ENCODE measurements around the gene LINC00305.

LINC00305 gene

DNA sequence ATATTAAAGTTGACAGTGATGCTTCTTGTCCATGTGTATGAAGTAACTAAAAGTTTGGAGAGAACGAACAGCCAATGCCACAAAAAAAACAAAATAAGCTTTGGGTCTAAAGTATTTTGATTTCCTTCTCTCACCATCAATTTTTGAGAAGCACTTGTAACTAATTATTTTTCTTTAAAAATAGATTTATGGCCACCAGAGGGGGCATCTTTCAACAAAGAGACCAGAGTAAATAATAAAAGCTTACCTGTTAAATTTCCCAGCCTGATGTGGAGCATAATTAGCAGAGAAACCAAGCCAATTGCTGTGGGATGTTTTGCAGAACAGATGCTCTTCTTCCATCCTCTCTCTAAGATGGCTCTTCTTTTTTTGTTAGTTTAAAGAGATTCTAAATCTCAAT lies 29.0 kb downstream of the LINC00305 start:
- no peaks in the 10 kb centered on the region for H3K36me3 ChIP-seq
- no peak overlapping the region for H3K4me2 ChIP-seq
- no peaks in the 10 kb centered on the region for H4K20me1 ChIP-seq
- TF ChIP-seq Cebpa-rat (IDR thresholded peaks at IDR 0.05), result no peak
- no peaks in the 10 kb centered on the region for H3K27me3 ChIP-seq
- no peaks in the 10 kb centered on the region for H3K4me1 ChIP-seq
- no peak overlapping the region for H3K27ac ChIP-seq
- H3K4me3 ChIP-seq, result no peak overlapping the region
- no peak overlapping the region for H3K9ac ChIP-seq
- no peaks in the 10 kb centered on the region for H3K9me3 ChIP-seq

DNA sequence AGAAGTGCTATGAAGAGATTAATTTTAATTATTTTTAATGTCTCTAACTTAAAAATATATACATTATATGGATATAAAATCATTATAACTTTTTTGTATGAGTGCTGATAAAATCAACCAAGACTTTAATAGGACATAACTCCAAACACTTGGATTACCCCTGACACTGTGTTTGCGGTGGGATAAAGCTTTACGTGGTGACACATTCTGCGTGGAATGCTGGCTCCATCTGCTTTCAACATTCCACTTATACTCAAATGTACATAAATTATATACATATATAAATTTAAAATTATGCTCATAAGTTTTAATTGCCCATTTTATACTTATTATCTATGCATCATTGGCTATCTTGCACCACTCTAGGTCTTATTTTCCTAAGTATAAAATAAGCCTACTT lies 30.5 kb downstream of the LINC00305 start:
- Histone ChIP-seq H3K4me2 (no peak overlapping the region), H3K4me3 (no peak overlapping the region), H3K27me3 (no peaks in the 10 kb centered on the region), H3K4me1 (no peaks in the 10 kb centered on the region), H3K27ac (no peak overlapping the region), H4K20me1 (no peaks in the 10 kb centered on the region), H3K36me3 (no peaks in the 10 kb centered on the region), H3K9me3 (0 out of 2 replicates have a peak, but pooled peaks cover 4% of the 10 kb centered on the region), H3K9ac (no peak overlapping the region)
- no peak for TF ChIP-seq Cebpa-rat (IDR thresholded peaks at IDR 0.05)

DNA sequence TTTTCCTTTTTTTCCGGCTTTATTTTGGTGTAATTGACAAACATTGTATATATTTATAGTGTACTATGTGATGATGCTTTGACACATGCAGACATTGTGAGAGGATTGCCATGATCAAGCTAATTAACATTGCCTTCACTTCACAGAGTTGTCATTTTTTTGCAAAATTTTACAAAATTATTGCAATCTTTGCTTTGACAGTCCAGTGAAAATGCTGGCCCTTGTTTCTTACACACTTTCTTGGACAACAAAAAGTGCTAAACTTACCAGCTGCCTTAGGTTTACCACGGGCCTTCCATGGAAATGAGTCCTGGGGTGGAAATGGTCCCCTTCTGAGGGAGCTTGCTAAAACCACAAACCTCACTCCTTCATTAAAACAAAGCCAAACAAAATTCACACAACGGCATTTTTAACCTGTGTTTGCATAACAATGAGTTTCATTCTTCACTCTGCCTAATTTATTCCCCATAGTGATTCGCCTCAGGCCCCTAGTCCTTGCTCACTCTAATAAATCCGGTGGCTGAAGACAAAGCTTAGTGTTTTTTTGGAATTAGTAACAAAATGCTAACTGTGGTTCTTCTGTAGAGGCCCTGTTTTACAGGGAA lies 32.2 kb downstream of the LINC00305 start:
- Histone ChIP-seq H3K4me2 (no peak overlapping the region), H3K36me3 (no peaks in the 10 kb centered on the region), H3K27ac (no peak overlapping the region), H3K27me3 (no peaks in the 10 kb centered on the region), H4K20me1 (no peaks in the 10 kb centered on the region), H3K9me3 (0 out of 2 replicates have a peak, but pooled peaks cover 4% of the 10 kb centered on the region), H3K4me3 (no peak overlapping the region), H3K9ac (no peak overlapping the region), H3K4me1 (no peaks in the 10 kb centered on the region)
- TF ChIP-seq Cebpa-rat (IDR thresholded peaks at IDR 0.05), result no peak

DNA sequence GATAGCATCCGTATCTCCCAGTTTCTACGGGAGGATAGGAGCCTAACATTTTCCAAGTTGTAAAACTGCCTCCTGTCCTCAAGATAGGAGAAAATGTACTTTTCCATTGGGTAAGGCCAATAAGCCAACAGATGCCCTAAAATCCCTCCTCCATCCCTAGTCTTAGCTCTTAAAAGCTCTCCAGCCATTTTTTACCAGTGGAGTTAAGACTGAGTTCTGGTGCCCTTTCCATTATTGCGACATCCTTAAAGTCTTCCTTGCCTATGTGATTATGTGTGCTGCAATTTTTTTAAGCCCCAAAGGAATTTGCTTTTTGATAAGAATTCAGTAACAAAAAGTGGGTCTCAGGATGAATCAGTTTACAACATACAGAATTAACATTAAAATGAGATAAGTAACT lies 33.0 kb downstream of the LINC00305 start:
- H3K36me3 ChIP-seq, result no peaks in the 10 kb centered on the region
- TF ChIP-seq Cebpa-rat (IDR thresholded peaks at IDR 0.05), result peak; percentile 71; the same call in 1 of the 2 replicates
- H3K4me1 ChIP-seq, result no peaks in the 10 kb centered on the region
- H3K27me3 ChIP-seq, result no peaks in the 10 kb centered on the region
- no peak overlapping the region for H3K4me2 ChIP-seq
- H4K20me1 ChIP-seq, result no peaks in the 10 kb centered on the region
- 0 out of 2 replicates have a peak, but pooled peaks cover 4% of the 10 kb centered on the region for H3K9me3 ChIP-seq
- H3K27ac ChIP-seq, result no peak overlapping the region
- H3K9ac ChIP-seq, result no peak overlapping the region
- H3K4me3 ChIP-seq, result no peak overlapping the region

DNA sequence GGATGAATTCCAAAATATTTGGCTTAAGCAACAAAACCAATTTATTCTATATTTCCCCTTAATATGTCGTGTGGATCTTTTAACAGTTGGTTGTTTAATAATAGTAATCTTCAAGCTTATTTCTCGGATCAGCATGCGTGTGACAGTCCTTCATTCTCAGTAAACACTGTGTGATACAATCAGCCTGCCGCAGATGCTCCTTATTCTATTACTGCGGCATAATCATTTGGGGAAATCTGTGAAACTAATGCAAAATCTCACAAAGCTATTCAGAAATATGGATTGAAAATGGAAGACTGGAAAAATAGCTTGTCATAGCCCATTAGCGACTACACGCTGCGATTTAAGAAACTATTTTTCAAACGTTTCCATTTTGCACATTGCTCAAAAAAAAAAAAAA lies 36.9 kb downstream of the LINC00305 start:
- Histone ChIP-seq H3K9me3 (0 out of 2 replicates have a peak, but pooled peaks cover 4% of the 10 kb centered on the region), H3K9ac (no peak overlapping the region), H3K4me3 (no peak overlapping the region), H3K27me3 (no peaks in the 10 kb centered on the region), H3K36me3 (no peaks in the 10 kb centered on the region), H4K20me1 (no peaks in the 10 kb centered on the region), H3K4me2 (no peak overlapping the region), H3K4me1 (no peaks in the 10 kb centered on the region), H3K27ac (no peak overlapping the region)
- TF ChIP-seq Cebpa-rat (IDR thresholded peaks at IDR 0.05), result no peak

DNA sequence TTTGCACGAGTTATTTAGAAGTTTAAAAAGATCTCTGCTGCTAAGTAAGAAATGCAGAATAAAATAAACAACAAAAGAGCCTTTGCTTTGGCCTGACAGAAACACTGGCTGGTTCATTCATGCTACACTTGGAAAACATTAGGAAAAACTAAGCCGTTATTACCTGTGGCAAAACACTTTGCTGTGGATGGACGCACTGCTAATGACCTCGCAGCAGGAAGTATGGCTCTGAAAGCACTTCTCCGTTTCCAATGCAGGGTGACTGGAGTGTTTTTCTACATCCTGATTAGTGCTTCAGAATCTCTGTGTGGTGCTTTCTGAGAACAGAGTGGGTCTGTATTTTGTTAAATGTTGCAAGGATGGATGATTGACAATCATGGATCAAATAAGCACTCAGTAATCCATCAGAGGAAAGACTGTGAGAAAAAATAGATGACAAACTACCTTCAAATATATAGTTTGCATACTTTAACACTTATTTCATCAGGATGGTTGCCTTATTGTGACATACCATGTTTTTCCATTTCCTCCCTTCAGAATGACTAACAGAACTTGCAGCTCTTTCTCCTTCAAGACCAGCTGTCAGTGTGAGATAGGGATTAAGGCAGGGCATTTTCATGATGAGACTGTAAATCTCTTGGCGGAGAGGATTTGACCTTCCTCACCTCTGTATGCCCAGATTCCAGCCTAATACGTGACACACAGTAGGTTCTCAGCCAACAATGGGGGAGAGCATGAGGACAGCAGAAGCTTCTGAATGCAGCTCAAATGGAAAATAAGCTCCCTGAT lies 38.0 kb downstream of the LINC00305 start:
- no peaks in the 10 kb centered on the region for H3K27me3 ChIP-seq
- 0 out of 2 replicates have a peak, but pooled peaks cover 4% of the 10 kb centered on the region for H3K9me3 ChIP-seq
- H3K4me3 ChIP-seq, result no peak overlapping the region
- no peaks in the 10 kb centered on the region for H3K36me3 ChIP-seq
- no peaks in the 10 kb centered on the region for H3K4me1 ChIP-seq
- H3K9ac ChIP-seq, result no peak overlapping the region
- H4K20me1 ChIP-seq, result no peaks in the 10 kb centered on the region
- no peak overlapping the region for H3K4me2 ChIP-seq
- H3K27ac ChIP-seq, result no peak overlapping the region
- TF ChIP-seq Cebpa-rat (IDR thresholded peaks at IDR 0.05), result no peak

DNA sequence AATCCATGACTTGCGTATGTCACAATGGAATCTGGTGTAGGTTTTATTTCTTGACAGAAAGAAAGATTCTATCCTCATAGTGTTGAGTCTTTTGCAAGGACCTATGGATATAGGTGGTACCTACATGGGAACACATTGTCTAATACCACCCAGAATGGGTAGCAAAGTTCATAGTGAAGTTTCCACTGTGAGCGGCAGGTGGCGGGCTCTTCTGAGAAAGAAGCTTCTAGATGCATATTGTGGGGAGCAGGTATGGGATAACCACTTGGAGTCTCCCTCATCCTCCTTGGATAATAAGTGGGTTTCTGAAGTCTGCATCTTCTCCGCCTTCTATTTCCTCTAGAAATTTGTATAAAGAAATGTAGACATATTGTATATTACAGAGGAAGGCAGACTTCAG lies 44.9 kb downstream of the LINC00305 start:
- Histone ChIP-seq H4K20me1 (no peaks in the 10 kb centered on the region), H3K4me3 (no peak overlapping the region), H3K27ac (no peak overlapping the region), H3K27me3 (no peaks in the 10 kb centered on the region), H3K36me3 (no peaks in the 10 kb centered on the region), H3K4me1 (peaks cover 28% of the 10 kb centered on the region), H3K9ac (no peak overlapping the region), H3K9me3 (no peaks in the 10 kb centered on the region), H3K4me2 (no peak overlapping the region)
- TF ChIP-seq Cebpa-rat (IDR thresholded peaks at IDR 0.05), result no peak

DNA sequence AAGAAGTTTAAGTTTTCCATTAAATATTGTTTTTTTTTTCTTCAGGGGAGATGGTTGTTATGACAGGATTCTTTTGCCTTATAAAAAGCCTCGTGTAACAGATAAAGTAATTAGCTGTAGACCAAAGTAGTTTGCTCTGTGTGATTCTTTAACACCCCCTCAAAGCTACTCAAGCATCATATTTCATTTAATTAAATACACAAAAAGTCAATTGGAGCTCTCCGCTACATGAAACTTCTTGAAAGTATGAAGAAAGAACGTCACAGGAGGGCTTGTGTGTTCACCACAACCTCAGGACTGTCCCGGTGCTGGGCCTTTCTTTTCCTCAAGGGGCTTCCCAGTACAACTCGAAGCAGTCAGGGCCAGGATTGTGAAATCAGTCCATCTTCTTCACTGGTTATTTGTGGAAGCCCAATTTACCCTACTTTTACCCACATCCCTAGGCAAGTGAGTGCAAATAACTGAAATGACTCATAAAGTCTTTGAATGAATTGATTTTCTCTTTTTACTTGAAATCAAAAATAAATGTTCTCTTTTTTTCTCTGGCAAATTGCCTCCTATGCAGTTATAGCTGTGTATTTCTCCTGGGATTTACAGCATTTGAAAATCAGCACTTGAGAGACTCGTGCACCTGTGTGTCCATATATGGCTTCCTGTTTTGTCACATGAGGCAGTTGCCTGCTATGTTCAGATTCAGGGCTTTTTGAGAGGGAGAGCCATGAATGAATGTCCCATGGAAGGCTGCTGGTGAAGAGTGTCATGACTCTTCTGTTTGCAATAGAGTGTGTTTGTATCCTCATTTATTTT lies 48.6 kb downstream of the LINC00305 start:
- peak; percentile 80 for TF ChIP-seq Cebpa-rat (IDR thresholded peaks at IDR 0.05)
- Histone ChIP-seq H3K9me3 (no peaks in the 10 kb centered on the region), H4K20me1 (no peaks in the 10 kb centered on the region), H3K4me1 (peaks cover 42% of the 10 kb centered on the region), H3K36me3 (no peaks in the 10 kb centered on the region), H3K27me3 (no peaks in the 10 kb centered on the region), H3K27ac (peak overlapping the region; percentile 51), H3K9ac (no peak overlapping the region; the same call in 1 of the 2 replicates), H3K4me2 (peak overlapping the region; percentile 79), H3K4me3 (no peak overlapping the region)

DNA sequence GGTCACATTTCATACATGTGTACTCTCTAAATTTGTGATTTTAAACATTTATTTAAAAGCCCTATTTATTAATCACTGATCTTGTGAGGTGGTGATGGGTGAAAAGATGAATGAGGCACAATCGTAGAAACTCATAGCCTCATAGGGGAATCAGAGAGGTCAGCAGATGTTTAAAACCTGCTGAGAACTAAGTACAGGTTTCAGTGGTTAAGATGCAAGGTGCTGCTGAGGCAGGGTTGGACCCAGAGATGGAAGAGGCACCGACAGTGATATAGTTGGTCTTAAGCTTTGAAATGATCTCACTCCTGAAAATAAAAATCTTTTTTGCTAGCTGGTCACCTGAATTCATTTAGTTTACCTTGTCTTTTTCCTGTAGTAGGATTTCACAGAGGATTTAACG lies 49.6 kb downstream of the LINC00305 start:
- peak overlapping the region; percentile 51; the same call in 1 of the 2 replicates for H3K27ac ChIP-seq
- H3K9ac ChIP-seq, result no peak overlapping the region
- H3K4me1 ChIP-seq, result peaks cover 42% of the 10 kb centered on the region
- H3K27me3 ChIP-seq, result no peaks in the 10 kb centered on the region
- H3K9me3 ChIP-seq, result no peaks in the 10 kb centered on the region
- no peak overlapping the region for H3K4me3 ChIP-seq
- no peak for TF ChIP-seq Cebpa-rat (IDR thresholded peaks at IDR 0.05)
- peak overlapping the region; percentile 79 for H3K4me2 ChIP-seq
- H4K20me1 ChIP-seq, result no peaks in the 10 kb centered on the region
- no peaks in the 10 kb centered on the region for H3K36me3 ChIP-seq

DNA sequence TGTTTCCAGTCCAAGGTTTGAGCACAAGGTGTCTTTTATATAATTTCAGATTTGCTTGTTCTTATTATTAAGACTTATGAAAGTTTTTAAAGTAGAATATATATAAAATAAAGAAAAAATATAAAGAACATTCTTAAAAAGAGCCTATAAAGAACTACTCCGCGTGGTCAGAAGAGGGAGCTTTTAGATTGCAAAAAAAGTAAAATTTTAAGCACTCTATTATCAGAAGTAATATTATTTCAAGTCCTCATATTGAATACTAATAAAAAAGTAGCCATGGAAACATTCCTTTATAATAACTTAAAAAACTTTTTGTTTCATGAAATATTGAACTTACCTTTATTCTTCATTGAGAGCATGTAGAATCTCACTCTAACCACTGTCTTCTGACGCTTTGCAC lies 51.4 kb downstream of the LINC00305 start:
- Histone ChIP-seq H3K4me1 (peaks cover 42% of the 10 kb centered on the region), H3K4me3 (no peak overlapping the region), H3K9me3 (no peaks in the 10 kb centered on the region), H3K36me3 (no peaks in the 10 kb centered on the region), H4K20me1 (no peaks in the 10 kb centered on the region), H3K4me2 (no peak overlapping the region), H3K27ac (no peak overlapping the region), H3K27me3 (no peaks in the 10 kb centered on the region), H3K9ac (no peak overlapping the region)
- TF ChIP-seq Cebpa-rat (IDR thresholded peaks at IDR 0.05), result no peak
